GM19397 (cell line): ENCODE results near the gene BCL3.
A peak's percentile ranks its signal among the peaks of the same experiment; 100 is the strongest.

Experiments used
- ATAC-seq: cut with Tn5 transposase; IDR thresholded peaks from one replicate; pipeline ENCODE4 v1.9.1; 2021; ENCODE audit warnings: mild to moderate bottlenecking, moderate library complexity; ENCODE audit not compliant: unreplicated experiment

BCL3 gene

DNA sequence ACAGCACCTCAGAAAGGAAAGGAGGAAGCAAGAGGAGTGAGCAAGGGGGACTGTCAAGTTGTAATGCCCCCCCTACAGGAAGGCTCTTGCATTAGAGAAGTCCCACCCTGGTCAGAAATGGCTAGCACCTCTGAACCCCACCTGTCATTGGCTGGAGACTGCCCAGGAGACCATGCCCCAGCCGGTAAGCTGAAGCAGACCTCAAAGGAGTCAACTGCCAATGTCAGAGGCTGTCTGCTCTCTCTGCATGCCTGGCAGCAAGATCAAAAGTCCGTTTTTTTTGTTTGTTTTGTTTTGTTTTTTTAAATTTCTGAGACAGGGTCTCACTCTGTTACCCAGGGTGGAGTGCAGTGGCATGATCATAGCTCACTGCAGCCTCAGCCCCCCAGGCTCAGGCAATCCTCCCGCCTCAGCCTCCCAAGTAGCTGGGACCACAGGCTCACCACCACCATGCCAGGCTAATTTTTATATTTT lies 8.1 kb upstream of the BCL3 start:
- no peak for ATAC-seq

DNA sequence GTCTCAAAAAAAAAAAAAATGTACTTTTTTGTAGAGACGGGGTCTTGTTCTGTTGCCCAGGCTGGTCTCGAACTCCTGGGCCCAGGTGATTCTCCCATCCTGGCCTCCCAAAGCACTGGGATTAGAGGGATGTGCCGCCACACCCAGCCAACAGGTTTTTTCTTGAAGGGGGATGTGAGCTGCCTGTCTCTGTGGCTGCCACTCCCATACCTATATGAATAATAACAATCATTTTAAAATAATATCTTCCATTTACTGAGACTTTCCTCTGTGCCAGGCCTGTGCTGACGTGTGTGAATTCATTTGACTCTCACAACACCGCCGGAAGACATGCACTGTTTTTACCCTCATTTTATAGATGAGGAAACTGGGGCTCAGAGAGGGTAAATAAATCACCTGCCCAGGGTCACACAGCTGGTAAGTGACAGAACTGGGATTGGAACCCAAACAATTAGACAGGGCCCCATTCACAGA lies 7.2 kb upstream of the BCL3 start:
- ATAC-seq: no peak

DNA sequence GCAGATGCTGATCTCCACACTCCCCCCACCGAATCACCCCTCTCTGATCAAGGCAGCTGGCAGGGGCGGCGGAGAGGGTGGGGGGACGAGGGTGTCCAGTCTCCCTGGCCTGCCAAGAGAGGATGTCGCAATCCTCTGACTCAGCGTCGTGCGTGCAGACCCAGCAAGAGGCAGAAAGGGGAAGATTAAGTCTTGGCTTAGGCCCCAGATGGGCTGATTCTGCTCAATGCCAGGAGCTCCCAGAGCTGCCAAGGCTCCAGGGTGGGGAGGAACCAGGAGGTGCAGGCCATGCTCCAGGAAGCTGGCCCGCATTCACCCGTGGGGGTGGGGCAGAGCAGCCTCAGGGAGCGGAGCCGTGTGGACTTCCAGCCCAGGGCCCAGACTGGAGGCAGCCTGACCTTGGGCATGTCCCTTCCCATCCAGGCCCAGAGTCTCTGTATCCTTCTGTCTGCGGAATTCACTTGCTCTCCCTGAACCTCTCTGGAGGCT lies 6.6 kb upstream of the BCL3 start:
- ATAC-seq: no peak

DNA sequence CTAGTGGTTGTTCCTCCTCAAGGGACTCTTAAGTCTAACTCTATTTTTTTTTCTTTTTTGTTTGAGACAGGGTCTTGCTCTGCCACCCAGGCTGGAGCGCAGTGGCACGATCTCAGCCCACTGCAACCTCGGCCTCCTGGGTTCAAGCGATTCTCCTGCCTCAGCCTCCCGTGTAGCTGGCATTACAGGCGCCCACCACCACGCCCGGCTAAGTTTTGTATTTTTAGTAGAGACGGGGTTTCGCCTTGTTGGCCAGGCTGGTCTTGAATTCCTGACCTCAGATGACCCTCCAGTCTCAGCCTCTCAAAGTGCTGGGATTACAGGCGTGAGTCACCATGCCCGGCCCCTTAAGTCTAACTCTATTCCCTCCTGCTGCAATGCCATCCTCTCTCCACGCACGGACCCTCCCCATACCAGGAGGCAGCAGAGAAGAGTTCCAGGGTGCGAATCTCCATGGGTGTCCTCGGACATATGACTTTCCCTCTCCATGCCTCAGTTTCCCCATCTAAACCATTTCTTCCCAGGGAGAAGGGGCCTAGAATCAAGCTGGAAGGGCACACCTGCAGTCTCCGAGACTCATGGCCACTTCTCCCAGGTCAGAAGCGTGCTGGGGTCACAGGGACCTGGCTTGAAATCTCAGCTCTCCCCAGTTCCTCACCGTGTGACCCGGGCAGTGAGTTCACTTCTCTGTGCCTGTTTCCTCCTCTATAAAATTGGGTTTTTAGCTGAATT lies 6.0 kb upstream of the BCL3 start:
- no peak for ATAC-seq

DNA sequence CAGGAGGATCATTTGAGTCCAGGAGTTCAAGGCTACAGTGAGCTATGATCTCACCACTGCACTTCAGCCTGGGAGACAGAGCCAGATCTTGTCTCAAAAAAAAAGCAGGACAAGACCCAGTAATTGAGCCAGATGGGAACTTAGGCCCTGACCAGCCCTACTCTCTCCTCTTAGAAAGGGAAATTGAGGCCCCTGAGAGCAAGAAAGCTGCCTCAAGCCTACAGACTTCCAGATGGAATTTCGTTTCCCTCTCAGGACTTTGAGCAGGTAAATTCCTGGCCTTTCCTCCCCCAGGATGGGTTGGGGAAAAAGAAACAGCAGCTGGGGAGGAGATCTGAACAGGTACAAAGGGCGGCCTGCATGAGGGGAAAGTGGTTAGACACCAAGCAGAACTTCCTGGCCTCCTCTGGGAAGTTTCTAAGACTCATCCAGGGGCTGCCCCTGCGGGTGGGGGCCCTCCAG lies 3.6 kb upstream of the BCL3 start:
- no peak for ATAC-seq

DNA sequence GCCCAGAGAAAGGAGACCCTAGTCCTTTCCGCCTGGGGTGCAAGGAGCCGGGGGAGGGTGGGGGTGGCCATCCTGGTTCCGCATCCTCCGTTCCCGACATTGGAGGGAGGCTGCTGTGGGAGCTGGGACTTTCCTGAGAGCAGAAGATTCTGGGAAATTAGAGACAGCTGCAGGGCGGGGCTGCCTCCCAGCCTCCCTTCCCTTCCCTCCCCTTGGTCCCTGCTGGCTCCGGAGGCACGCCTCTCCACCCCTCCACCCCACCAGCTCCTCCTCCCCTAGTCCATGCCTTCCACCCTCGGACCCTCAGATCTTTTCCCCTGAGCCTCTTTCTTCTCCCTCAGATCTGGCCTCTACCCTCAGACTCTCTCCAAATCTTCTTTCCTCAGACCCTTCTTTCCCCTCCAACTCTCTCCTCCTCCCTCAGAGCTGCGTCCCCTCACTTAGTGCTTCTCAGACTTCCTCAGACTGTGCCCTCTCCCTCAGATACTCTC lies 3.1 kb upstream of the BCL3 start:
- ATAC-seq: no peak

DNA sequence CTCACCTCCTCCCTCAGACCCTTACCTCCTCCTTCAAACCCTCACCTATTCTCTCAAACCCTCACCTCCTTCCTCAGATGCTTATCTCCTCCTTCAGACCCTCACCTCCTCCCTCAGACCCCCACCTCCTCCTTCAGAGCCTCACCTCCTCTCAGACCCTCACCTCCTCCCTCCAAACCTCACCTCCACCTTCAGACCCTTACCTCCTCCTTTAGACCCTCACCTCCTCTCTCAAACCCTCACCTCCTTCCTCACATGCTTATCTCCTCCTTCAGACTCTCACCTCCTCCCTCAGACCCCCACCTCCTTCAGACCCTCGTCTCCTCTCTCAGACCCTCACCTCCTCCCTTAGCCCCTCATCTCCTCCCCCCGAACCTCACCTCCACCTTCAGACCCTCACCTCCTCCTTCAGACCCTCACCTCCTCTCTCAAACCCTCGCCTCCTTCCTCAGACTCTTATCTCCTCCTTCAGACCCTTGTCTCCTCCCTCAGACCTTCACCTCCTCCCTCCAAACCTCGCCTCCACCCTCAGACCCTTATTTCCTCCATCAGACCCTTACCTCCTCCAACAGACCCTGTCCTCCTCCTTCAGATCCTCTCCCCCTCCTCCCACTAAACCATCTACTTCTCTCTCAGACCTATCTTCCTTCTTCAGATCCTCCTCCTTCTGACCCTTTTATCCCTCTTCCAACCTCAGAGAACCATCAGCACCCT lies 2.5 kb upstream of the BCL3 start:
- no peak for ATAC-seq

DNA sequence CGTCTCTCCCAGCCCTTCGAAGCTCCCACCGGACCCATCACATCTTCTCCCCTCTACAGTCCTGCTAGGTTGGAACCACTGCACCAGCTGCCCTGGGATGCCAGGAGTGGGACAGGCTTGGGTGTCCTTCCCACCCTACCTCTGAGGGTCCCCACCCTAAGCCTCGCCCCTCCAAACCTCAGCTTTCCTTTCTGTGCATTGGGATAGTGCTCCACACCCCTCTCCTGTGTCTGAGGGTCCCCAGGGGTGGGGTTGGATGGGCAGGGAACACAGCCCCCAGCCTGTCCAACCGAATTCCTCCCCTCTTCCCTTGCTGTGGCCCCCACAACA lies 1.9 kb upstream of the BCL3 start:
- ATAC-seq: no peak

DNA sequence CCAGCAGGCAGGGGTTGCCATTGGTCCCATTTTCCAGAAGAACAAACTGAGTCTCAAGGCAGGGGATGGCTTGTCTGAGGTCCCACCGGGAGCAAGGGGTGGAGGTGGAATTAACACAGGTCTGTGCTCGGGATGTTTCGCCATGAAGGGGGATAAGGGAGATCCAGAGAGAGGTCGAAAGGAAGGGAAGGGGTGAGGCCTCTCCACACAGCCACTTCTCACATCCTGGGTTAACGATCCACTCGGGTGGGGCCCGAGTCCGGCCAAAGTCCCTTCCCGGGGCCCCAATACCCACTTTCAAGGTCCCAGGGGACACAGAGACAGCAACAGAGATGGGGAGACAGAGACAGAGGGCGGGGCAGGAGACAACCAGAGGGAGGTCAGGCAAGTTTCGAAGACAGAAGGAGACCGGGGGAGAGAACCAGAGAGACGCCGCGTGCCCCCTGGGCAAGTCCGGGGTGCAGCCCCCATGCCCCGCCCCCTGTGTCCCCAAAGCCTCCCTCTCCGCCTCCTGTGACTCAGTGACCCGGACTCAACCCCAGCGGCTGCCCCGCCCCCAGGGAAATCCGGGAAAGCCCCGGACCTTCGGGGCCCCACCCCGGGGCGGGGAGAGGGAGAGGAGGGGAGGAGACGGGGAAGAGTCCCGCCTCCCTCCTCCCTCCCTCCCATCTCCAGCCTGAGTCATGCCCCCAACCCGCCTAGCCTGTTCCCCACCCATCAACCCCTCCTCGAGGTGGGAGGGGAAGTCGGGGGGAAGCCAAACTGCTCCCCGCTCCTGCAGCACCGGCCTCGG lies 1.4 kb upstream of the BCL3 start:
- peak; percentile 46 for ATAC-seq

DNA sequence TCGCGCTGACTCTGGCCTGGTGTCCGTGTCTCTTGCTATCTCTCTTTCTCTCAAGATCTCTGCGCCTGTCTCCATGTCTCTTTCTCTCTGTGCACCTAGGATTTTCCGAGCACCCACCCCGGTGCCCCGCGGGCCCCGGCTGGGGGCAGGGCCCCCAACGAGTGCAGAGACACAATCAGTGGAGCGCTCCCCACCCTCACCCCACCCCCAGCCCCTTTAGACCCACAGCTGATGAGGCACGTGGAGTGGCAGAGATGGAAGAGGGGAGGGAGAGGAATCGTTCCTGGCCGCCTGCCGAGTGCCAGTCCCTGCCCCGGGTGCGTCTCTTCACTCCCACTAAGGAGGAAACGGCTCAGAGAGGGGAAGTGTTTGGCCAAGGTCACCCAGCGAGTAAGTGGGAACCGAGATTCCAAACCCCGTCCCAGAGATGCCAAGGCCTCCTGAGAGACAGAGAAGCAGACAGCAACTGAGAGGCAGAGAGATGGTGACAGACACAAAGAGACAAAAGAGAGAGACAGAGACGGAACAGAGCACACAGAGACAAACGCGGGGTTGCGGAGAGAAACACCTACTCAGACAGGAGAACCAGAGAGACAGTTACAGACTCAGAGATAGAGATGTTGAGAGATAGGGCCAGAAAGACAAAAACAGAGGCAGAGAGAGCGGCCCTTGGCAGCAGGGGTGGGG lies 626 bp upstream of the BCL3 start:
- no peak for ATAC-seq

DNA sequence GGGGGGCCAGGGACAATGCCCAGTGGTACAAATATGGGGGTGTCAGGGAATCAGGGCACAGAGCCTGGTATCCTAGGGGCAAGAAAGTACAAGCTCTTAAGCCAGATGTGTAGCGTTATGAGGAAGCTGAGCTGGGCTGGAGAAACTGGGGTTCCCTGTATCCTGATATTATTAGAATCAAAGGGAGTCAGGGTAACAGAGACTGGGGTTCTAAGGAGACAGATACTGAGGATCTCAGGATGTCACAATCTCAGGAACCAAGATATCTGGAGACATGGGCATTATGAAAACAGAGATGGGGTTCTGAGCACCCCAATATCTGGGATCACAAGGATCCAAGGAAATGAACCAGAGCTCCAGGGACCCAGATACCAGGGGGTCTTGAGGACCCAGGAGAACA lies 784 bp downstream of the BCL3 start:
- ATAC-seq: no peak

DNA sequence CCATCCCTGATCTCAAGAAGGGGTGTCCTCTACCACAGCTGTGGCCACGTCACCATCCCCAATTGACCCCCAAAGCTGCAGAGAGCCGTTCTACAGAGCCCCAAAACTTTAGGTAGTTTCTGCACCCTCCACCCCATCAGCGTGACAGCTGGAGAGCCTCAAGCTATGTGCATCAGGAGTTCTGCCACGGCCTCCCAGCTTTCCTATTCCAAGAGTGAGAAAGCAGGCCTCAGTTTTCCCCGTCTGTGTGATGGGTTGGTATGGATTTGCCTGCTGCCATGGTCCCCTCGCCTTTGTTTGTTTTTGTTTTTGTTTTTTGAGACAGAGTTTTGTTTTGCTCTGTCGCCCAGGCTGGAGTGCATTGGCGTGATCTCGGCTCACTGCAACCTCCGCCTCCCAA lies 1.5 kb downstream of the BCL3 start:
- no peak for ATAC-seq

DNA sequence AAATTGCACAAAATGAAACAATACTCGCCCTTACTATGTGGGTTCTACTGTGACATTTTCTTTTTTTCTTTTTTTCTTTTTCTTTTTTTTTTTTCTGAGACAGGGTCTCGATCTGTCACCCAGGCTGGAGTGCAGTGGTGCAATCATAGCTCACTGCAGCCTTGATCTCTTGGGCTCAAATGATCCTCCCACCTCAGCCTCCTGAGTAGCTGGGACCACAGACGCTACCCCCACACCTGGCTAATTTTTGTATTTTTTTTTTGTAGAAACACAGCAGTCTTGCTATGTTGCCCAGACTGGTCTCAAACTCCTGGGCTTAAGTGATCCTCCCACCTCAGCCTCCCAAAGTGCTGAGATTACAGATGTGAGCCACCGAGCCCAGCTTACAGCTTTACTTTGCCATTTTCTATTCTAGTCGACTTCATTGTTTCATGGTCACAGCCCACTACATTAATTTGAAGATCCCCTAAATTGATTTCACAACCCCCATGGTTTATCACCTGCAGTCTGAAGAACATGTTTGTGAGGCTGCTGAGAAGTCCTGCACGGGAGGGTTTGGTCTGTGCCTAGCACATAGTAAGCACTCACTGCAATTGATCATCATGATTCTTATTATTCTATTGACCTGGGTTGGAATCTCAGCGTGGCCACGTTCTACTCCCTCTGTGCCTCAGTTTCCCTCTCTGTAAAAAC lies 3.8 kb downstream of the BCL3 start:
- no peak for ATAC-seq

DNA sequence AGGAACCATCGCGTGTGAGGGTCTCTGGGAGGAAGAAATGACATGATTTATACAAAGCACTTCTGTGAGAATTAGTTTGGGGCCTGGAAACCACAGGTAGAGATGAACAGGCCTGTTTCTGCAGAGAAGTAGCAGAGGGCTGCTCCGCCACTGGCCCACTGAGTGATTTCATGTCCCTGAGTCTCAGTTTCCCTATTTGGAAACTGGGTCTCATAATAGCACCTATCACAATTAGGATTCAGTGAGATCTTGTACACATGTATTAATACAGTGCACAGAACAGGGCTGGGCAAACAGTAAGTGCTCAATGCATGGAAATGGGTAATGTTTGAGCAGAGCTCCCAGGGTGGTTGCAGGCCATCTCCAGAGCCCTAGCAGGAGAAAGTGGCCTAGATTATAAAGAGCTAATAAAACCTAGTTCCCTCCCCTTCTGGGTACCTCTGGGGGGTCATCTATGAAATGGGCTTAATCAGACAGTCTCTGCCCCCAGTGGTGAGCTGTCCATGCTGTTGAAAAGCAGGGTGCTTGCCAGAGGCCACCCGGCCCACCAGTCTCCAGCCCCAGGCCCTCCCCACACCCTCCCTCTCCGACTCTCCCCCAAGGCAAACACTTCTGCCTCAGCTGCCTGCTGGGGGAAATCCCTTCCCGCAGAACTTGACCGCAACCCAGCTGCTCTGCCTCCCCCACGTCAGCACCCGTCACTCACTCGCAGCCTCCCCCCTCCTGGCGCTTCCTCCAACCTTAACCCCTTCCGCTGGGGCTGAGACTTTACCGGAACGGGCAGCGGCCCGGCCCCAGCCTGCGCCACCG lies 4.5 kb downstream of the BCL3 start:
- ATAC-seq: peak; percentile 72

DNA sequence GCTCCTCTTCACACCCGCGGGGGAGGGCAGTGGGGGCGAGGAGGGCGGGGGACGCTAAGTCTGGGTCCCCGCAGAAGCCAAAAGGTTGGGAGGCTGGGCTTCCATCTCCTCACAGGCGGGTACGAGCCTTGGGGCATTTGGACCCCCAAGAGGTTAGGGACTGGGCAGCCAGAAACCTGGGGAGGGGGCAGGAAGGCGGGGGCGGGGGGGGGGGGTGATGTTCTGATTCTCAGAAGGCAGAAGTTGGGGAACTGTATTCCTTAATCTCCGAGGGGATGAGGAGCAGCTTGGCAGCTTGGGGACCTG lies 5.1 kb downstream of the BCL3 start:
- ATAC-seq: no peak

DNA sequence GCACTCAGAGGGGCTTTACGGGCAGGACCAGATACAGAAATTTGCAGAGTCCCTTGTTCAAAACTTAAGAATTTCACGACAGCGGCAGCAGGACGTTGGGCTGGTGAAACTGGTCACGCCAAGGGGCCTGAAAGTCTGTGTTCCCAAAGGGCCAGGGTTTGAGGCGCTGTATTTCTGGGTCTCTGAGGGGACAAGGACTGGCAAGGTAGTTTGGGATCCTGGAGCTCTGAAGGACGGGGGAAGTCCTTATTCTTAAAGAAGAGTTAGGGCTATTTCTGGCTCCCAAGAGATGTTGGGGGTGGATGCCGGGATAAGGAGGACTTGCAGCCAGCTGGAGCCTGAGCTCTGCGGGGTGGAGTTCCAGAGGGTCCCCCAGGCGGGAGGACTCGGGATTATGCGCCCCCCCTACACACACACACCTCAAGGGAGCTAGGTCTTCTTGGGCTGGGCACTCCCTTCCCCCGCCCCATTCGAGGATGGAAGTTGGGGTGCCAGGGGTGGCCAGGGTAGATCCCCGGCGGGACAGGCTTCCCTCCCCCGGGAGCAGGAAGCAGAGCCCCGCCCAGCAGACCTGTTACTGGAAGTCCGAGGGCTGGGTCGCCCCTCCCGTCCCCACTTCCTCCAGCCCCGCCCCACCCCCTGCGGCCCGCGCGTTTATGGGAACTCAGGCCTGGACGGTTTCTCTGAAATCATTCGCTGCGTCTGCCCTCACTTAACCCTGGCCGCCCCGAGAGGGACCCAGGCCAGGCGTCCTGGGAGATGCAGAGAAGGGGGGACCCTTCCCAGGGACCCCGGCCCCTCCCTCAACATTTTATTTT lies 5.6 kb downstream of the BCL3 start:
- no peak for ATAC-seq

DNA sequence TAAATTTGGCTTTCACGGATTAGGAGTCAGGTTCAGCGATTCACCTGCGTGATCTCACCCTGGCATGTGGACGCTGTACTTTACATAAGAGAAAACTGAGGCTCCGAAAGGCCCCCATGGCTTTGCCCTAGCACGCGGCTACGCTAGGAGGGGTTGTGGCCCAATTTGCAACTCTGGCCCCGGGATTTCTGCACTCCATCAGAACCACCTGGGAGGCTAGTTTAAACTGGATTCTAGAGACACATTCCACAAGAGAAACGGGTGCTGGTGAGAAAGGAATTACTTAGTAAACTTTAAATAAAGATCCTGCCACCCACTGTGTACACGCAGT lies 6.2 kb downstream of the BCL3 start:
- ATAC-seq: no peak

DNA sequence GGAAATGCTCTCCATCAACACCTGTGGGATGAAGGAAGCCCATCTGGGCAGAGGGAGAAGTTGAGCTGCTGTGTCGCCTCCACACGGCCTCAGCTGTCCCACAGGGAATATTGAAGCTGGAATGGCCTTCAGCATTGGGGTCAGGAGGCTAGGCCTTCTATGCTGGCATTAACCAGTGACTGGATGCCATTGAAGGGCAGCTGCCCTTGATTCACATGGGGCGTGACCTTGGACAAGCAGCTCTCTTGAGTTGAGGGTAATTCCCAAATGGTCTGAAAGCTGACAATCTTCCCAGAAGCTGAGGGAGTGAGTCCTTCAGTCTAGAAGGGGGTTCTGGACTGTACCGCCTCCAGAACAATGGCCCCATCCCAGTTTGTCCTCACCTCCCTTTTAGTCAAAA lies 6.7 kb downstream of the BCL3 start:
- no peak for ATAC-seq

DNA sequence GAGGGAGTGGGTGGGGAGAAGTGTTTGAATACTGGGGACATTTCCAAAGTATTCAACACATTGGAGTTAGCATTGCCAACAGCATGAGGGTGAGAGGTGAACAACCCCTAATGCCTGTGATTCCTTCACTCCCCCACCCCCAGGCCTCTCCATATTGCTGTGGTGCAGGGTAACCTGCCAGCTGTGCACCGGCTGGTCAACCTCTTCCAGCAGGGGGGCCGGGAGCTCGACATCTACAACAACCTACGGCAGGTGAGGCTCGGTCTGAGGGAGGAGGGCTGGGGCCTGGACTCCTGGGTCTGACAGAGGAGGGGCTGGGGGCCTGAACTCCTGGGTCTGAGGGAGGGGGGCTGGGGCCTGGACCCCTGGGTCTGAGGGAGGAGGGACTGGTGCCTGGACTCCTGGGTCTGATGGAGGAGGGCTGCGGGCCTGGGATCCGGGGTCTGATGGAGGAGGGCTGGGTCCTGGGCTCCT lies 7.6 kb downstream of the BCL3 start:
- ATAC-seq: no peak
